T-helper 1 cell (primary cell): ENCODE data around the gene ANKMY1.
"Not testable (repeated sequence)": the region's sequence is repeated elsewhere in the genome, so short reads cannot be mapped to it uniquely, and the experiment has no call there.

ENCODE experiments used
- DNase-seq, 5 donors: peaks; one replicate each; pipeline ENCODE4 v3.0.0-alpha.2; 2012 to 2020

ANKMY1 gene

DNA sequence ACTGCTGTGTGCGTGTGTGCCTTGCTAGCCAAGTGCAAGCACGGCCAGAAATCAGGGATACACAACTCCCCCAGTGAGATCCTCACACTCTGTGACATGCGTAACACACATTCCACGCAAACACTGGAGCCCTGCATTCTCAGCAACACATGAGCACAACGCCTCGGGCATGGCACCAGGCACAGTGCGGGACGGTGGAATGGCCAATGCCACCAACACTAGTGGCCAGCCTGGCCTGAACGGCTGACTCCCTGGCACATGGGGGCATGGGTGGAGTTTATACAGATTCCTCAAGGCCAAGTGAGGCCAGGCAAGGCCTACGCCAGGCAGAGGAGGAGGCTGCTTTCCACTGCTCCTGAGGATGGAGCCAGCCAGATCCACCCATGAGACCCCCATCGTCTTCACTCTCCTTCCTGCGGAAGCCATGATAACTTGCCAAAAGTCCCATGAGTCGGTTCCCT is 56.2 kb downstream of the ANKMY1 start:
- DNase-seq, result no peak

DNA sequence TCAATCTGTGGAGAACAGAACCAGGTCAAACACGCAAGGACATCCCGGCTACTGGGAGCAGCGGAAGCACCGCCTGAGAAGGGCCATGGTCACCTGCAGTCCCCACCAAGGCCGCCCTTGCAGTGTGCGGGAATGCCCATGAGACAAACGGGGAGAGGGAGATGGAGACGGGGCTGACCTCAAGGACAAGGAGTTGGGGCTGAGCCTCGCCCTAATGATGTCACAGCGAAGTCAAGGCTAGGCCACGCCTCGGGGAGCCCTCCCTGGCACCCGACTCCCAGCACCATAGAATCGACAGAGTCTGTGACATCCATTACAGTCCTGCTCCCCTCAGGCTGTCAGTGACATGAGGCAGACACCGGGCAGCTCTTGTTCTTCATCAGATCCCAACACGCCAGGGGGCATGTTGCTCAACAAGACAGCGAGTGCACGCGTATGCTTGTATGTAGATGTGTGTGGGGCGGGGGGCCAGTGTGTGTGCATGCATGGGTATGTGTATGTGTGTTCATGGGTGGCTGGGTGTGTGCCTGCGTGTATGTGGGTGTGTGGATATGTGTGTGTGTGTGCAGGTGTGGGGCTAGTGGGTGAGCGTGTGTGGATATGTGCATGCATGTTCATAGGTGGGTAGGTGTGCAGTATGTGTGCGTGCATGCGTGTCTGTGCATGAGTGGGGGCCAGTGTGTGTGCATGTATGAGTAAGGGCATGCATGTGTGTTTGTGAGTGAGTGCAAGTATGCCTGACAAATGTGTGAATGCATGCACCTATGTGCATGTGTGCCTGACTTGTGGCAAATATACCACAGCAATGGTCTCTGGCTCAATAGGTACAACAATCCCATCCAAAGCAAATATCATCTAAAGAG is 57.0 kb downstream of the ANKMY1 start:
- no peak for DNase-seq

DNA sequence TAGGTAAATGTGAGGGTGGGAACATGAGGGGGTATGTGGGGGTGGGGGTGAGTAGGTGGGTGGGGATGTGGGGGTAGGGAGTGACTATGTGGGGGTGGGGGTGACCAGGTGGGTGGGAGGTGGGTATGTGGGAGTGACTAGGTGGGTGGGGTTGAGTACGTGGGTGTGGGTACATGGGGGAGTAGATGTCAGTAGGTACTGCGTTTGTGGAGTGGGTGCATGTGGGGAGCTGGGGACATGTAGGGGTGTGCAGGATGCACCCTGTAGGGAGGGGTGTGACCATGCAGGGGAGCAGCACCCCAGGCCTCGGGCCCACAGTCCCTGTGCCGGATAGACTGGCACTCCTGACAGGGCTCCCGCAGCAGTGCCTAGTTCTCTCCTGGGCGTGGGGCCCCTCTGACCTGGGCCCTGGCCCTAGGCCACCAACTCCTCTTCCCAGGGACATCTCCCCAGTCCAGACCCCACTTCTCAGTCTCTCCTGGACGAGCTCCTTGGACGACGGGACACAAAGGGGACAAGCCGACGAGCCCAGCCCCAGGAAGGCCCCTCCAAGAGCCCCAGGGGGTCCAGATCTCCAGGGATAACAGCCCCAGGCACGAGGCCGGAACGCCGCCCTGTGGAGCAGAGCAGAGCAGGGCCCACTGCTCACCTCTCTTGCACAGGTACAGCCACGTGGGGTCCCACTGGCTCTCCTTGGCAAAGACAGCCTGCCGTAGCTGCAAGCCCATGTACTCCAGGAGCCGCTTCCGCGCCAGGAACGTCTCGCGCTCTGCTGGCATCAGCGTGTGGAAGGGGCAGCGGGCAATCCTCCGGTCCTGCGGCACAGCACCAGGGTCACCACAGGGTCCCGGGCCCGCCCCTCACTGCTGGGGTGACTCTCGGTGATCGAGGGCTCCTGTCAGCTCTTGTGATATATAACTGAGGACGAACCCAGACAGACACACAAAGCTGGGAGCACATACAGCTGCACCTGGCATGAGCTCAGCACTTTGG is 58.2 kb downstream of the ANKMY1 start:
- no peak for DNase-seq

DNA sequence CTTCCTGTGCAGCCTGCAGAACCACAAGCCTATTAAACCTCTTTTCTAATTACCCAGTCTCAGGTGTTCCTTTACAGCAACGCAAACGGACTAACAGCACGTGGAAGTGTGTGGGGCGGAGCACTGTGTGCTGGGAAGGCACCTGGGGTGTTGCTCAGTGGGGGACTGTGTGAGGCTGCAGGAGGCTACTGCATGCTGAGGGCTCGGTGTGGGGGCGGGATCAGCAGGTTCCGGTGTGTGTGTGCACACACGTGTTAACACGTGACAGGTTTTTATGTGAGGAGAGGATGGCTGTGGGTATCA is 58.9 kb downstream of the ANKMY1 start:
- DNase-seq, result no peak

DNA sequence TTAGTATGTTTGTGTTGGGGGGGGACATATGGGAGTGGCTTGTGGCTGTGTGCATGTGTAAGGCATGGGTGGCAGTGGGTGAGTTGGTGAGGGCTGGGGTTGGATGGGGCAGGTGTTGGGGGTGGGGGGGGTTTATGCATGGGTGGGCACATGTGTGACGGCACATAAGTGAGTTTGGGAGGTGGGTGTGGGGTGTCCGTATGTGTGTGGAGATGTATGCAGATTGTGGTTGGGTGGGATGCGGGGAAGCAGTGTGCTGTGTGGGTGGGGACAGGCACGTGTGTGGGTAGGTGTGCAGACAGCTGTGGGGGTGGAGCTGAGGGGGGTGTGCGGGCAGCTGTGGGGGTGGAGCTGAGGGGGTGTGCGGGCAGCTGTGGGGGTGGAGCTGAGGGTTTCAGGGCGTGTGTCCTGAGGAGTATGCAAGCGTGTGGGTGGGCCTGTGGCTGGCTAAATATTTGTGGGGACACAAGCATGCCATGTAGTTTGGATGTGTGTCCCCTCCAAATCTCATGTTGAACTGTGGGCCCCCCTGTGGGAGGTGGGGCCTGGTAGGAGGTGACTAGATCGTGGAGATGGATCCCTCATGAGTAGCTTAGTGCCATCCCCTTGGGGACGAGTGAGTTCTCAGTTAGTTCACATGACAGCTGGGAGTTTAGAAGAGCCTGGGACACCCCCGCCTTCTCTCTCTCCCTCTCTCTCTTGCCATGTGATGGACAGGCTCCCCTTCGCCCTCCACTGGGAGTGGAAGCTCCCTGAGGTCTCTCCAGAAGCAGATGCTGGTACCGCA is 59.4 kb downstream of the ANKMY1 start:
- DNase-seq, result no peak

DNA sequence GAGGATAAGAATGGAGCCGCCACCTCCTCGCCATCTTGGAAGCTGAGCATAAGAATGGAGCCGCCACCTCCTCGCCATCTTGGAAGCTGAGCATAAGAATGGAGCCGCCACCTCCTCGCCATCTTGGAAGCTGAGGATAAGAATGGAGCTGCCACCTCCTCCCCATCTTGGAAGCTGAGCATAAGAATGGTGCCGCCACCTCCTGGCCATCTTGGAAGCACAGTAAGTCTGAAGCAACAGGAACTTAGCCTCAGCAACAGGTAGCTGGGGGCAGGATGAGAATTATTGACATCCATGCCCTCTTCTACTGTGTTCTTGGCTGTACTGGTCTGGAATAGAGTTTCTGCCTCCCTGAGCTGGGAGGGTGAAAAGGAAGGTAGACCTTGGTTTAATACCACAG is 60.7 kb downstream of the ANKMY1 start:
- DNase-seq, result not testable (repeated sequence)

DNA sequence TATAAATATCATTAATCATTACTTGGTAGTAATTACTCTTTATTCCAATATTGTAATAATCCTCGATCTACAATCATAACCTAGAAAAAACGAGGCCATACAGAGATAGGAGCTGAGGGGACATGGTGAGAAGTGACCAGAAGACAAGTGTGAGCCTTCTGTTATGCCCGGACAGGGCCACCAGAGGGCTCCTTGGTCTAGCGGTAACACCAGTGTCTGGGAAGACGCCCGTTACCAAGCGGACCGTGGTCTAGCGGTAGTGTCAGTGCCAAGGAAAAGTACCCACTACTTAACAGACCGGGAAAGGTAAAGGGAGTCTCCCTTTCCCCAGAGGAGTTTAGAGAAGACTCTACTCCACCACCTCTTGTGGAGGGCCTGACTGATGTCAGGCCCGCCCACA is 62.8 kb downstream of the ANKMY1 start:
- DNase-seq, result not testable (repeated sequence)

DNA sequence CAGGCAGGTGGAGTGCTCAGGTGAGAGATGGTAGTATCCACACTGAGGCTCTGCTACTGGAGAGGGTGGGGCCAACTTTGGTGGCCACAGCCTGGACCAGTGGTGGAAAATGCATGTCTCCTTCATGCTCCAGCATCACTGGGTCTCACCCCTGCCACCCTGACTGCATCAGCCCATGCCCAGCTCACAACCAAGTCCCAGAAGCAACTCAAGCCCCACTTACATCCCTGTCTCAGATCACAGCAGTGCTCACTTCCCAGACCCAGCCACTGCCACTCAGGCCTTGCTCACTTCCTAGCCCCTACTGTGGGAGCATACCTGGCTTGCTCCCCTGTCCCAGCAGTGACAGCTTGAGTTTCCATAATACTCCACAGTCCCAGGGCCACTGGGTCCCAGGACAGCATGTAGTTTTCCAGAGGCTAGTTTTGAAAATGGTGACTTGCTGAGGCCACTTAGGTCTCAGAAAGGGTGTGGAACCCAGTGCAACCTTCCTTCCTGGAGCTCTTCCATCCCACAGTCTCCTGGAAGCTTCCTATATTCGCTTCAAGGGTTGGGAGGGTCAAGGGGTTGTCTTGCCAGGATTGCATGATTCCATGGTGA is 63.5 kb downstream of the ANKMY1 start:
- DNase-seq, result no peak

DNA sequence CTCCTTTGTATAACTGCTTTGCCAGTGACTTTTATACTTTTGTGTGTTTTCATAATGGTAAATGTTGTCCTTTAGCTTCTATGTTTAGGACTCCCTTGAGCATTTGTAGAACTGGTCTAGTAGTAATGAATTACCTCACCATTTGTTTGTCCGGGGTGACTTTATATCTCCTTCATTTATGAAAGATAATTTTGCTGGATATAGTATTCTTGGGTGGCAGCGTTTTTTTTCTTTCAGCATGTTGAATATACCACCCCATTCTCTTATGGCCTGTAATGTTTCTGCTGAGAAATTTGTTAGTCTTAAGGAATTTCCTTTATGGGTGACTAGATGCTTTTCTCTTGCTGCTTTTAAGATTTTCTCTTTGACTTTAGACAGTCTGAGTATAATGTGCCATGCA is 66.3 kb downstream of the ANKMY1 start:
- no peak for DNase-seq

DNA sequence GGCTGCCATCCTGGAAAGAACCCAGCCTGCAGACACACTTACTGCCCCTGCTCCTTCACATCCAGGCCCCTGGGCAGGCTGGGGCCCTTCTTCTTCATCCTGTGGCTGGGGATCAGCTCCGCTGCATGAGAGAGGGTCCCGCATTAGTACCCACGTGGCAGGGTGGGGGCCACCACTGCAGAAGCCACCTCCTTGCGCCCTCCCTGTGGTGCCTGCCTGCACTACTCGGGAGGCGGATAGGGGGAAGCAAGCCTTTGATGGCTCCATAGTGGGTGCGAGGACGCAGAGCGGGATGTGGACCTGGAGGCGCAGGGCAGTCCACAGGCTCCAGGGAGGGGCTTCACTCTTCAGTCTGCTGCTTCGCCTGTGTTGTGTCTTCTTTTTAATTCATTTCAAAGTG is 75.6 kb downstream of the ANKMY1 start:
- no peak for DNase-seq

DNA sequence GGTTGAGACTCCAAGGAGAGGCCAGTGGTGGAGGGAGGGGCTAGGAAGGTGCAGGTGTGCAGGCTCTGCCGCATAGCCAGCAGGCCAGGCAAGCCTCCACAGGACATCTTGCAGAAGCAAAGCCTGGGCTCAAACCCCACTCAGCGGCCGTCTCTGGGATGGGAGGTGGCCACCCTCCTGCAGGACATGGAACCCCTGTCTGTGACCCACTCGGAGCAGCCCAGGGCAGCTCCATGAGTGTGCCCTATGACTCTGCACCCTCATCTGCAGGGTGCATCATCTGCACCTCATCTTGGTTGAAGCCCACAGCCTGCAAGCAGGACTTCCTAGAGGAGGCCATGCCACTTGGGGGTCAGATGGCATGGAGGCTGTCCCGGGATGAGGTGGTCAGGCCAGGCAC is 76.1 kb downstream of the ANKMY1 start:
- no peak for DNase-seq

DNA sequence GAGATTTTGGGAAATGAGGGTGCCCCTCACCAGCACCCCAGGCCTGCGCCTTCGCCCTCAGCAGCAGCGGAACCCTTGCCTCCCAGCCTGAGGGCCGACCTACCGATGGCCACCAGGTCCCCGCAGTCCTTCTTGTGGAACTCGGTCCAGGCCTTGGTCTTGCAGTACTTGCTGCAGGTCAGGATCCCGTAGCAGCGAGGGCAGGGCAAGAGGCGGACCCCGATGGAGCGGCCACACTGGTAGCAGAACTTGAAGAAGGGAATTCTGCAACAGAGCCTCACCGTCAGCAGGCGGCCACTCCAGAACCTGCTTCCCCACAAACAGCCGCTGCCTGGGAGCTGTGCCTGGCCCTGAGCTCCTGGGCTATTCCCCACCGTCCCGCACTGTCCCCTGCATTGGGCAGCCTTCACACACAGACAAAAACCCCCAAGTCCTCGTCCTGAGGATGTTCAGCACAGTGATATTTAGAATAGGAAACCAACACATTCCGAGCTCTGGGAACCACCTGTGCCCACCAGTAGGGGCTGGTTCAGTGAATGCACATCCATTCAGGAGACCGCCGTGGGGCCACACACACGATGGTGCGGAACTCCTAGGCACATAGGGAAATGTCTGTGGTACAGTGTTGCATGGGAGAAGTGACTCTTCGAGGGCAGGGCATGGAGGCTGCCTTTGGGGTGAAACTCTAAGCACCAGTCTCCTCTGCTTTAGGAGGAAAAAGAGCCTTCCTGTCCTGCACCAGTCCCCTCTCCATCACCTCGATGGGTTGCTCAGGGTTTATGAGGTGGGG is 76.8 kb downstream of the ANKMY1 start:
- peak in 1 of 5 donors; percentile 7 for DNase-seq

DNA sequence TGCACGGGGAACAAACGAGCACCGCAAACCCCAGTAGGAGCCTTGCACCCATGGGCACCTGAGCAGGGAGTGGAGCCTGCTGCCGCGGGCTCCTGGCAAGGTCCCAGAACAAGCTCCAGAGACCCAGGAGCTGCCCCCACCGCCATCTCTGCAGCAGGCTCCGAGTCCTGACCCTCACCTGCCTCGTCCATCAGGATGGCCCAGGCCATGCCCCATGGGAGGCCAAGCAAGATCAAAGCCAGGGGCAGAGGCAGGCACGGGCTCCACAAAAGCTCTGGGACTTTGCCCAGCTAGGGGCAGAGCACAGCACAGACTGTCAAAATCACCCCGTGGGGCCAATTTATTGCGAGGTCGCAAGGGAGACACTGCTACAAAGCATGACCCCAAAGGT is 78.7 kb downstream of the ANKMY1 start:
- DNase-seq, result peak in 1 of 5 donors; percentile 9

DNA sequence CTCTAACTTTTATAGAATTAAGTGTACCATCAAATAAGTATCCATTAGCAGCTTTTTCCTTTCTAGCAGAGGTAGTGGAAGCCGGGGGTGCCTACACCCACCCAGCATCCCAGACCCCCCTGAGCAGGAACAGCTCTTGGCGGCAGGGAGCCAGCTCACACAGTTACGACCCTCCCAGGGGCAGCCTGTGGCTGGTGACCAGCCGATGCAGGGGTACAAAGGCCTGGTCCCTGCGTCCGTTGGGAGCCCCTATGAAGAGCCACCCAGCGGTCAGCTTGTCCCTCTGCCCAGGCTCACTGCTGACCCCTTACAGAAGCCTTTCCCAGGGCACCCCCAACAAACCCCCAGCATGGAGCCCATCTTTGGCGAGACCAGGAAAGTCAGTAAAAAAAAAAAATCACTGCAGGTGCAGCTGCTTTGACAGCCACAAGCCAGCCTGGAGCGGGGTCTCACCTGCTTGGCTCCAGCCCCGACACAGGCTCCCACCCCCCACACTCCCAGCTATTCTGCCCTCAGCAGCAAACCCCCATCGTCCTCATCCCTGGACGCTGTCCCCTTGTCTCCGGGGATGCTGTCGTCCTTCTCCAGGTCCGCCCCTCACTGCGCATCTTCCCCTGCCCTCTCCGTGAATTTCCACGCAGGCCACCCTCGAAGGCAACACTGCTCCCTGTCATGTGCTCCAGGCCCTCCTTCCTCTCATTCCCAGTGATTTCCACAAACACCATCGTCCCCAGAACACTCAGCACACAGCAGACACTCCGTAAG is 79.3 kb downstream of the ANKMY1 start:
- no peak for DNase-seq

DNA sequence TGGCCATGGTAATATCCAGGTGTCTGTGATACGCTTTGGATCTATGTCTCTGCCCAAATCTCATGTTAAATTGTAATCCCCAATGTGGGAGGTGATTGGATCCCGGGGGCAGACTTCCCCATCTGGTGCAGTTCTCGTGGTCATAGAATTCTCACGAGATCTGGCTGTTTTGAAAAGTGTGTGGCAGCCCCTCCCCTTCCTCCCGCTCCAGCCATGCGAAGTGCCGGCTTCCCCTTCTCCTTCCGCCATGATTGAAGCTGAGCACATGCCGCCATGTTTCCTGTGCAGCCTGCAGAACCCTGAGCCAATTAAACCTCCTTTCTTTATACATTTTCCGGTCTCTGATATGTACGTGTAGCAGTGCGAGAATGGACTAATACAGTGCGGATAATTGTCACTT is 79.9 kb downstream of the ANKMY1 start:
- DNase-seq, result no peak

DNA sequence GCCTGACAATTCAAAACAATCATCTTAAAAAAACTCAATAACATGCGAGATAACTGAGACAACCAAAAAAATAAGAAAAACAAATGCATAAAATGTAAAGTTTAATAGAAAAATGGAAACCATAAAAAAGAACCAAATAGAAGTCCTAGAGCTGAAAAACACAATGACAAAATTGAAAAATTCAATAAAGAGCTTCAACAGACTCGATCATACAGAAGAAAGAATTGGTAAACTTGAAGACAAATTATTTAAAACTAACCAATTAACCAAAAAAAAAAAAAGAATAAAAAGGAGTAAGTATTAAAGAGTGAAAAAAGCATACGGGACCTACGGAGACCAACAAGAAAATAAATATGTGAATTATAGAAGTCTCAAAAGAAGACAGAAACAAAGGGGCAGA is 84.6 kb downstream of the ANKMY1 start:
- no peak for DNase-seq

DNA sequence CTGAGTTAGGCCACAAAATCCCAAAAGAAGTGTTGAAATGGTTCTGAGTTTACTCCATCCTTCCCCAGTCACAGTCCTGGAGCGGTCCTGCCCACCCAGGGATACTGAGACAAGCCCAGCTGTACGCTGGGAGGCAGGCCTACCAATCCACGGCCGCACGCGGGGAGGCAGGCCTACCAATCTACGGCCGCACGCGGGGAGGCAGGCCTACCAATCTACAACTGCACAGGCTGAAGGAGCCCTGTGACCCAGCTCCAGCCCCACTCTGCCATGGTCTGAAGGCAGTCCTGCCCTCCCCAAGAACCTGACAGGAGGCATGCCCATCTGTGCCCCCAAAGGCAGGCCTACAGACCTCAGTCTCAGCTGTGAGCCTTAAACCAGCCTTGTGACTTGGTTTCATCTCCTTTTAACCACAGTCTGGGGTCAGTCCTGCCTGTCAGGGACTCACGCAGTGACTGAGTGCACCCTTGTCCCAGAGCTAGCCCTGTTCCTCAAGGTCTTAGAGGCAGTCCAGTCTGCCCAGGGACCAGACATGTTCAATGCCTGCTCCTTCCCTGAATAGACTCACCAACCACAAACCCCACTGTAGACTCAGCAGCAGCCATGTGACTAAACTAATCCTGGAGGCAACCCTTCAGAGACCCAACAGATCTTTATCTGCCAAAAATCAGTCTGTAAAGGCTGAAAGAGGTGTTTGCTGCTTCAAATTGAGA is 85.6 kb downstream of the ANKMY1 start:
- DNase-seq, result no peak

DNA sequence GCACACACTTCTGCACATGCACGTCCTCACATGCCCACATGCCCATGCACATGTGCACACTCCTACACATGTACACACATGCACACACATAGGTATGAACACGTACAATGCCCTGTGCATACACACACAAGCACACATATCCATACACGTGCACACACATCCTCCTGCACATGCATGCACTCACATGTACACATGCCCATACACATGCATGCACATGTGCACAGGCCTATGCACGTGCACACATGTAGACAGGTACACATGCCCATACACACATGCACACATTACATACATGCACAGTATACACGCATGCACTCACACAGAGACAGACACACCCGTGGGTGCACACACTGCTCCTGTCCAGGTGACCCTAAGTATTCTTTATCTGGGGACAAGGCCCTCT is 88.0 kb downstream of the ANKMY1 start:
- DNase-seq, result no peak

DNA sequence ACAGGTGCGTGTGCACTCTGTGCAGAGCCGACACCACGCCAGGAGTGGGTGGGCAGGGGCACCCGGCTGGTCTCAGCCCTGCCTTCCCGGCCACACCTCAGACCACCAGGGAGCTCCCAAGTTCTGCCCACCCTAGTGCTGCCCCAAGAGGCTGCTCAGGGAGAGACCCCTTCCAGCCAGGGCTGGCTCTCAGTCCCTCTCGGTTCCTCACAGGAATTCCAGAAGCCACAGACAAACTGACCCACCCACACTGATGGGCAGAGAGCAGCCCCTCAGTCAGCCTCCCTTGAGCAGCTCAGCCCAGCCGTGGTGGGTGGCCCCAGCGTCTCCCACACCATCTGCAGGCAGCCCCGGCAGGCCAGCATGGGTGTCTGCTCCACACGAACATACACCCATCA is 88.5 kb downstream of the ANKMY1 start:
- peak in 2 of 5 donors; percentile 6 to 9 for DNase-seq
